Activated CD8-positive, alpha-beta memory T cell treated with anti-CD3 and anti-CD28 coated beads for 36 hours (primary cell): ENCODE results near the gene DGCR6. TPM values are rescaled to one million over a fixed set of nuclear protein-coding genes. Genes with fewer than 3 reads are reported as not detected.
"Not testable (repeated sequence)": the region's sequence is repeated elsewhere in the genome, so short reads cannot be mapped to it uniquely, and the experiment has no call there.

Experiments
- CTCF ChIA-PET: fragments of 350-600 bp; sonication (Branson Sonifier 250); formaldehyde crosslinking; loops from one replicate; lab custom pipeline; 2021; ENCODE audit warnings: antibody characterized with exemption; lab: Charles Lee
- POLR2A ChIA-PET: fragments of 350-600 bp; sonication (Branson Sonifier 250); formaldehyde crosslinking; loops from one replicate; lab custom pipeline; 2021; ENCODE audit warnings: antibody characterized with exemption; lab: Charles Lee
- total RNA-seq, 2 experiments: library from RNA; stranded (reverse); gene quantifications; one replicate each; pipeline ENCODE4 v1.2.3, GENCODE V29; 2021

Gene DGCR6
- total RNA-seq, result 1 to 10 TPM; 1.4 to 1.5 TPM

GRCh38 chr22:18905540-18906409 lies at the start of gene DGCR6:
TSS of gene DGCR6 (plus strand) at chr22:18906320. CDS start at chr22:18906375, 55 bp downstream.
- ChIA-PET POLR2A (interaction anchor here (1.1 kb wide), 1 partner anchor 204 kb away, joined by 4 read pairs; no protein-coding TSS in a partner anchor), CTCF (no interaction called here)

DNA sequence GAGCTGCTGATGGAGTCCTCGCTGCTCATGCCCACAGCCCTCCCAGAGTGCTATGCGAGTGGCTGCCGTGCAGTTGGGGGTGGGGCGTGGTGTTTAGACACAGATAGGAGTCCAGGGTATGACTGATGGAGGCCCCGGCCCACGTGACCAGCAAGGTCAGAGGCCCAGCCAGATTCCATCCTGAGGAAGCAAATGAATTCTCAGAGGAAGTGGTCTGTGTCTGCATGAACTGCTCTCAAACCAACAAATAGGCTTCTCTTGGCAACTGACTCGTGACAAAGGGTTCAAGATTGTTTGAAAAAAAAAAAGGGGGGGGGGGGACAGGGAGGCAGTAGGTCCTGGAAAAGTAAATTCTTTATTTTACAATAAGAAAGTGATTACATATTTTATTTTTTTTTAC lies 46.8 kb upstream of the DGCR6 start:
- CTCF ChIA-PET, POLR2A ChIA-PET: not testable (repeated sequence)

GRCh38 chr22:18881260-18881659 lies 24.9 kb upstream of the DGCR6 start:
- POLR2A ChIA-PET, CTCF ChIA-PET: not testable (repeated sequence)

DNA sequence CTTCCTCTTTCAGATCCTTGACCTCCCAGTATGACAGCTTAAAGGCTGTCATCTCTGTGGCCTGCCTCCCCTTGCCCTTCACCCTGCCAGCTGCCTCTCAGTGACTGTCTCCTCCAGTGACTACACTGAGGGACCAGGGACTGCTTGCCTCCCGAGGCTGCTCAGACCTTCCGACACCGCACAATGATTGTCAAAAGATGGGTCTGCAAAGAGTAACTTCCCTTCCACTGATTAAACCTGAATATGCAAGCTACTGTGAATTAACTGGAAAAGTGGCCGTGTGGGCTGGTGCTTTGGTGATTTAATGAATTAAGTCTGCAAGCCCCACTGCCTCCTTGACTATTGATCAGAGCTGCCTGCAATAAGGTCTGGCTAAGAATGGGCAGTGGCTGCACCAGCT lies 21.7 kb upstream of the DGCR6 start:
- CTCF ChIA-PET, POLR2A ChIA-PET: not testable (repeated sequence)

- ChIA-PET POLR2A (no interaction called here), CTCF (no interaction called here)
Measured at GRCh38 chr22:18888115-18888514, 18.0 kb upstream of the DGCR6 start.

DNA sequence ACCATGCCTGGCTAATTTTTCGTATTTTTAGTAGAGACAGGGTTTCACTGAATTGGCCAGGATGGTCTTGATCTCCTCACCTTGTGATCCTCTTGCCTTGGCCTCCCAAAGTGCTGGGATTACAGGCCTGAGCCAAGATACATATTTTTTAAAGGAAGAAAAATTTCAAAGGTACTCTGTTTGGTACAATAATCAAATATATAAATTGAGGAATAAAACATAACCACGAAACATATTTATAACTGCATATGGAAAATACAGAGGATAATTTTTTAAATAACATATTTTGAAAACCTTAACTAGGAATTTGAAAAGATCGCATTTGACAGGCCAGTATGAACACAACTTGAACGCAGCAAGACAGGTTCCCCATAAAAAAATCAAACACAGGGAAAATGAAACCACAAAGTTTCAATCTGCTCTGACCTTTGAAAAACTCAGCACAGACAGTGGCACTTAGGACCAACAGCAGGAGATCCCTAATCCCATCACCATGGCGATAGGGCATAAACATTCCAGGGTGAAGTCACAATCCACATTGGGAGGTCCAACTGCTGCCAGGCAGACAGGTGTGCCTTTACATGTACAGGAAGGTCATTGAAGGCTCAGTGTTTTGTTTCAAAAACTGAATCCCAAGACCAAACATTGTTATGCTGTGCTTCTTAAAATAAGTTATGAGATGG lies 15.5 kb upstream of the DGCR6 start:
- POLR2A ChIA-PET, CTCF ChIA-PET: not testable (repeated sequence)

DNA sequence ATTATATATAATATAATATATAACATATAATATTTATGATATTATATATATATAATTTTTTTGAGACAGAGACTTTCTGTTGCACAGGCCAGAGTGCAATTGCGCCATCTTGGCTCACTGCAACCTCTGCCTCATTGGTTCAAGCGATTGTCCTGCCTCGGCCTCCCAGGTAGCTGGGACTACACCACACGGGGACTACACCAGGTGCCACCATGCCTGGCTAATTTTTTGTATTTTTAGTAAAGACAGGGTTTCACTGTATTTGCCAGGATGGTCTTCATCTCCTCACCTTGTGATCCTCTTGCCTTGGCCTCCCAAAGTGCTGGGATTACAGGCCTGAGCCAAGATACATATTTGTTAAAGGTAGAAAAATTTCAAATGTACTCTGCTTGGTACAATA lies 12.3 kb upstream of the DGCR6 start:
- CTCF ChIA-PET, POLR2A ChIA-PET: not testable (repeated sequence)

DNA sequence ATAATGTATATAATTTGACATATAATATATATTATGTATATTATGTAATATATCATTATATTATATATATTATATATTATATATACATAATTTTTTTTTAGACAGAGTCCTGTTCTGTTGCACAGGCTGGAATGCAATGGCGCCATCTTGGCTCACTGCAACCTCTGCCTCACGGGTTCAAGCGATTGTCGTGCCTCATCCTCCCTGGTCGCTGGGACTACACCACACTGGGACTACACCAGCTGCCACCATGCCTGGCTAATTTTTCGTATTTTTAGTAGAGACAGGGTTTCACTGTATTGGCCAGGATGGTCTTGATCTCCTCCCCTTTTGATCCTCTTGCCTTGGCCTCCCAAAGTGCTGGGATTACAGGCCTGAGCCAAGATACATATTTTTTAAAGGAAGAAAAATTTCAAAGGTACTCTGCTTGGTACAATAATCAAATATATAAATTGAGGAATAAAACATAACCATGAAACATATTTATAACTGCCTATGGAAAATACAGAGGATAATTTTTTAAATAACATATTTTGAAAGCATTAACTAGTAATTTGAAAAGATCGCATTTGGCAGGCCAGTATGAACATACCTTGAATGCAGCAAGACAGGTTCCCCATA lies 10.0 kb upstream of the DGCR6 start:
- CTCF ChIA-PET, POLR2A ChIA-PET: not testable (repeated sequence)

GRCh38 chr22:18906410-18906745 lies 258 bp downstream of the DGCR6 start:
- CTCF ChIA-PET, result not testable (repeated sequence)
- POLR2A ChIA-PET, result interaction anchor here (1.1 kb wide), 1 partner anchor 204 kb away, joined by 4 read pairs; no protein-coding TSS in a partner anchor

GRCh38 chr22:18906896-18907295 lies 776 bp downstream of the DGCR6 start:
- CTCF ChIA-PET, result no interaction called here

GRCh38 chr22:18909556-18909955 lies 3.4 kb downstream of the DGCR6 start:
- ChIA-PET POLR2A (no interaction called here), CTCF (no interaction called here)

More at GRCh38 chr22:18906896-18907295, 776 bp downstream of the DGCR6 start:
- POLR2A ChIA-PET, result interaction anchor here (1.1 kb wide), 1 partner anchor 203 kb away, joined by 4 read pairs; no protein-coding TSS in a partner anchor

- CTCF ChIA-PET, result not testable (repeated sequence)
Measured at GRCh38 chr22:18911535-18911934, 5.4 kb downstream of the DGCR6 start.

GRCh38 chr22:18912264-18912946 lies 6.3 kb downstream of the DGCR6 start:
- CTCF ChIA-PET, POLR2A ChIA-PET: not testable (repeated sequence)

More at GRCh38 chr22:18911535-18911934, 5.4 kb downstream of the DGCR6 start:
- POLR2A ChIA-PET, result not testable (repeated sequence)

GRCh38 chr22:18914558-18914957 lies 8.4 kb downstream of the DGCR6 start:
- CTCF ChIA-PET, POLR2A ChIA-PET: not testable (repeated sequence)

DNA sequence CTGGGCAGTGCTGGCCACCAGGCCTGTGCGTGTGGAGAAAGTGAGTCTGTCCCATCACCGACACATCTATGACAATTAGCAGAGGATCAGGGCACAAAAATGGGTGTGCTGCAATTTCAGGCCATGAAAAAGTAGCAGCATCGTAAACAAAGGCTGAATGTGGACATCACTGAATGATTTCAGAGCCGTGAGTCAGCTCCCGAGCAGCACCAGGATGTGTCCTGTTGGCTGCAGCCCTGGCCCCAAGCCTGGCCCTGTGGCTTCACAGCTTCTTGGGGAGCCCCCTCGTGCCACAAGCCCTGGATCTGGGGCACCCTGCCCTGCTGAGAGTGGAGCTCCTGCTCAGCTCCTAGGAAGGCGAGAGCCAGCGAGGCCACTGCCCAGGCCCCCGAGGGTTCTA lies 9.4 kb downstream of the DGCR6 start:
- CTCF ChIA-PET, POLR2A ChIA-PET: not testable (repeated sequence)

- CTCF ChIA-PET, POLR2A ChIA-PET: not testable (repeated sequence)
Measured at GRCh38 chr22:18917818-18918217, 11.7 kb downstream of the DGCR6 start.

DNA sequence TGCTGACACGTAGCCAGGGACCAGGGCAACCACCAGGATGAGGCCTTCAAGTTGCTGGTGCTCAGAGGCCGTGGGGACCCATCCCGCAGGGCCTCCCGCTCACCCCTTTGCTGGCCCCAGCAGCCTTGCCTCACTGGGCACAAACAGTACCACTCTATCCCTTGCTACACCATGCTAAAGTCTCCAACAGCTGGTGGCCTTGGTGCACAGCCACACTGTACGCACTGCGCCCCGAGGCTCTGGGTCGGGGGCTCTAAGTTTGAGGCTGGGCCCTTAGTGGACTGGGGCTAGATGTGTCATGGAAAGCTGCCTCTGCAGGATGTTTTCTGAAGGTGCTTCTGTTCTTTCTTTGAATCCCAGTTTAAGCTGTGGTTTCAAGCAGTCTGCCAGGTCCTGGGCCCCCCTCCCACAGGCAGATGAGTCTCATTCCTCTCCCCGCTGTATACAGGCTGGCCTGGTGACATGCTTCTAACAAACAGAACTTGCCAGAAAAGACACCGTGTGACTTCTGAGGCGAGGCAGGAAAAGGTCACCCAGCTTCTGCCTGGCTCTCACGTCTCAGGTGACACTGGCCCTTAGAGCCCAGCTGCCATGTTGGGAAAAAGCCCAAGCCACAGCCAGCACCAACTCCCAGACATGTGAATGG lies 14.3 kb downstream of the DGCR6 start:
- CTCF ChIA-PET, result not testable (repeated sequence)

GRCh38 chr22:18925368-18926064 lies 19.4 kb downstream of the DGCR6 start:
- CTCF ChIA-PET, result no interaction called here
- POLR2A ChIA-PET, result no interaction called here

More for the DNA sequence above, 14.3 kb downstream of the DGCR6 start:
- POLR2A ChIA-PET, result not testable (repeated sequence)
